ENCODE results near the gene NT5C2.

NT5C2 gene

DNA sequence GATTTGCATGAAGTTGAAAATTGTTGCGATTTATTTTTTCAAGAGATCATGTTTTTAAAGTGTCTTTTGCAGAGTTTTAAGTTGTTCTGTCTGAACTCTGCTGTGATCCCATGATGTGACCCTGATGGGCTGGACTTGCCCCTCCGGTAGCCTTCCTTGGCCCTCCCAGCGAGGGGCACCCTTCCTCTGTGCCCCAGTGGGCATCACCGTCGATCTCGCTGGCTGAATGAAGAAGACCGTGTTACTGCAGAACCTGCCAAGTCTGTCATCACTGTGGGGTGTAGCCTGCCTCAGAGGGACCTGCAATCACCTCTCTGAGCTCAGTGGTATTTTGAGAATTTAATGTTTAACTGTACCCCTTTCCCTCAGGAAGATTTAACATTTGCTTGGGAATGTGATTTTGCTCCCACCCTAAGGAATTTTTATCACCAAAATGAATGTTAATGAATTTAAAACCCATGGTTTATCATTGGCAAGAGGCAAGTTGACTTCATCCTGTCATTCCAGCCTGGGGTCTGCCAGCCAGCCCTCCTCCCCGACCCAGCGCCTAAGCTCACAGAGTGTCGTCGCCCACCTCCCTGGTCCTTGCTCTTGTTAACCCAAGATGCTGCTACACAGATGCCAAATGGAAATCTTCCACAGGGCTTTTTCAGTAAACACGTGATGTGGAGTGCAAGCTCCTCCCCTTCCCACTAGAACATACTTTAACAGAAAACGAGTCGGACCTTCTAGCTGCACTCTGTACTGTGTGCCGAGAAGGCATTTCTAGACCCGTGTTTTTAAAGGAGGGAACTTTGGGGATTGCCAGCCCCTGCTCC is 115.4 kb downstream of the NT5C2 start:
- Histone ChIP-seq H3K9ac (ENCODE audit: low read depth, low read length) (no peak overlapping the region), H3K36me3 (ENCODE audit: insufficient read depth, low read length) (peaks cover 11% of the 10 kb centered on the region), H3K4me3 (ENCODE audit: low read depth in 1 of 2, low read length in 2 of 2) (no peak overlapping the region), H3K9me3 (ENCODE audit: insufficient read depth, low read length, severe bottlenecking) (no peaks in the 10 kb centered on the region), H3K79me2 (ENCODE audit: insufficient read depth, low read length) (no peaks in the 10 kb centered on the region), H3K4me1 (ENCODE audit: insufficient read depth, low read length) (no peaks in the 10 kb centered on the region), H4K20me1 (ENCODE audit: insufficient read depth, low read length) (no peaks in the 10 kb centered on the region), H3K4me2 (ENCODE audit: insufficient read depth, low read length) (no peak overlapping the region), H3K27ac (ENCODE audit: low read length) (no peak overlapping the region), H3K27me3 (ENCODE audit: insufficient read depth, low read length, poor library complexity) (no peaks in the 10 kb centered on the region), H2AFZ (ENCODE audit: low read depth, low read length) (no peak overlapping the region)
- DNase-seq (no peak), ATAC-seq (ENCODE audit: insufficient read depth, low read depth) (no peak)
- TF ChIP-seq, protein P1, sequence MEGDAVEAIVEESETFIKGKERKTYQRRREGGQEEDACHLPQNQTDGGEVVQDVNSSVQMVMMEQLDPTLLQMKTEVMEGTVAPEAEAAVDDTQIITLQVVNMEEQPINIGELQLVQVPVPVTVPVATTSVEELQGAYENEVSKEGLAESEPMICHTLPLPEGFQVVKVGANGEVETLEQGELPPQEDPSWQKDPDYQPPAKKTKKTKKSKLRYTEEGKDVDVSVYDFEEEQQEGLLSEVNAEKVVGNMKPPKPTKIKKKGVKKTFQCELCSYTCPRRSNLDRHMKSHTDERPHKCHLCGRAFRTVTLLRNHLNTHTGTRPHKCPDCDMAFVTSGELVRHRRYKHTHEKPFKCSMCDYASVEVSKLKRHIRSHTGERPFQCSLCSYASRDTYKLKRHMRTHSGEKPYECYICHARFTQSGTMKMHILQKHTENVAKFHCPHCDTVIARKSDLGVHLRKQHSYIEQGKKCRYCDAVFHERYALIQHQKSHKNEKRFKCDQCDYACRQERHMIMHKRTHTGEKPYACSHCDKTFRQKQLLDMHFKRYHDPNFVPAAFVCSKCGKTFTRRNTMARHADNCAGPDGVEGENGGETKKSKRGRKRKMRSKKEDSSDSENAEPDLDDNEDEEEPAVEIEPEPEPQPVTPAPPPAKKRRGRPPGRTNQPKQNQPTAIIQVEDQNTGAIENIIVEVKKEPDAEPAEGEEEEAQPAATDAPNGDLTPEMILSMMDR (IDR thresholded peaks at IDR 0.05; ENCODE audit: borderline replicate concordance, extremely low read depth, low read length, poor library complexity, severe bottlenecking): no peak
- TF ChIP-seq EZH2 (IDR thresholded peaks at IDR 0.05; ENCODE audit: borderline replicate concordance, low read depth, low read length, severe bottlenecking): no peak

DNA sequence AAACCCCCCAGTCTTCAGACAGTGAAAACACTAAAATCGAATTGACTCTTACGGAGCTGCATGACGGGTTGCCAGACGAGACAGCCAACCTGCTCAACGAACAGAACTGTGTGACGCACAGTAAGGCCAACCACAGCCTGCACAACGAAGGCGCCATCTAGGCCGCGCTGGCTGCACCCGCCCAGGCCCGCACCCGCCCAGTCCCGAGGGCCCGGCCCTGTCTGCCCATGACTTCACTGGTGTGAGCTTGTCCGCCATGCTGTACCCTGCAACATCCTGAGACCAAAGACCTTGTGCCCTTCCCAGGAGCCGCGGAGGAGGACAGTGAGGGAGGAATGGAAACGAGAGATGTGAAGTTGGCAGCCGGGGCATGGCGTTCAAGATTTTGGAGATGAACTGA is 116.1 kb downstream of the NT5C2 start:
- Histone ChIP-seq H3K36me3 (ENCODE audit: insufficient read depth, low read length) (peaks cover 8% of the 10 kb centered on the region), H3K9ac (ENCODE audit: low read depth, low read length) (no peak overlapping the region), H3K4me1 (ENCODE audit: insufficient read depth, low read length) (no peaks in the 10 kb centered on the region), H3K9me3 (ENCODE audit: insufficient read depth, low read length, severe bottlenecking) (no peaks in the 10 kb centered on the region), H3K79me2 (ENCODE audit: insufficient read depth, low read length) (no peaks in the 10 kb centered on the region), H3K27ac (ENCODE audit: low read length) (no peak overlapping the region), H4K20me1 (ENCODE audit: insufficient read depth, low read length) (no peaks in the 10 kb centered on the region), H3K27me3 (ENCODE audit: insufficient read depth, low read length, poor library complexity) (no peaks in the 10 kb centered on the region), H3K4me3 (ENCODE audit: low read depth in 1 of 2, low read length in 2 of 2) (no peak overlapping the region), H3K4me2 (ENCODE audit: insufficient read depth, low read length) (no peak overlapping the region), H2AFZ (ENCODE audit: low read depth, low read length) (no peak overlapping the region)
- TF ChIP-seq, protein P1 (IDR thresholded peaks at IDR 0.05; ENCODE audit: borderline replicate concordance, extremely low read depth, low read length, poor library complexity, severe bottlenecking): no peak
- TF ChIP-seq EZH2 (IDR thresholded peaks at IDR 0.05; ENCODE audit: borderline replicate concordance, low read depth, low read length, severe bottlenecking): no peak
- ATAC-seq (ENCODE audit: insufficient read depth, low read depth) (no peak), DNase-seq (no peak)

DNA sequence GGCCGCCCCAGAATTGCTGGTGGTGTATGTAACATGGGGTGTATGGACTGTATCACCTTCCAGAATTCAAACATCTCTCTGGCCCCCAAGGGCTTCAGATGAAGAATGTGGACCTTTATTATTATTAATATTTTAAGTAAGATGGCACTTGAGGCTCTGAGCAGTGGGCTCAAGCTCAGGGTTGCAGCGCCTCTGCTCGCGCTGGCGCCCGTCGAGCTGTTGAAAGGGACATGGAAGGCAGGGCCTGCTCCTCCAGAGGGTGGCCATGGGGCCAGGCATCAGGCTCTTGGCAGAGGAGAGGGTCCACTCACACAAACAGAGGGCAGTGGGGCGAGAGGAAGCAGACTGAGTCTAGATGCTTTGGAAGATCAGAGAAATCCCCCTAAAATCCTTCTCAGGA is 120.2 kb downstream of the NT5C2 start:
- Histone ChIP-seq H2AFZ (ENCODE audit: low read depth, low read length) (no peak overlapping the region), H3K9me3 (ENCODE audit: insufficient read depth, low read length, severe bottlenecking) (no peaks in the 10 kb centered on the region), H3K79me2 (ENCODE audit: insufficient read depth, low read length) (no peaks in the 10 kb centered on the region), H3K27me3 (ENCODE audit: insufficient read depth, low read length, poor library complexity) (no peaks in the 10 kb centered on the region), H3K9ac (ENCODE audit: low read depth, low read length) (no peak overlapping the region), H3K36me3 (ENCODE audit: insufficient read depth, low read length) (peaks cover 8% of the 10 kb centered on the region), H3K4me1 (ENCODE audit: insufficient read depth, low read length) (no peaks in the 10 kb centered on the region), H4K20me1 (ENCODE audit: insufficient read depth, low read length) (no peaks in the 10 kb centered on the region; the same call in 1 of the 2 replicates), H3K4me3 (ENCODE audit: low read depth in 1 of 2, low read length in 2 of 2) (no peak overlapping the region), H3K4me2 (ENCODE audit: insufficient read depth, low read length) (no peak overlapping the region), H3K27ac (ENCODE audit: low read length) (no peak overlapping the region)
- TF ChIP-seq, protein P1 (IDR thresholded peaks at IDR 0.05; ENCODE audit: borderline replicate concordance, extremely low read depth, low read length, poor library complexity, severe bottlenecking): no peak
- TF ChIP-seq EZH2 (IDR thresholded peaks at IDR 0.05; ENCODE audit: borderline replicate concordance, low read depth, low read length, severe bottlenecking): no peak
- ATAC-seq (ENCODE audit: insufficient read depth, low read depth): no peak
- DNase-seq: no peak

Data from DND-41 (cell line).